ENCODE measurements around the gene SLC12A6.

Gene SLC12A6

GRCh38 chr15:34223904-34224596, 113.5 kb downstream of the SLC12A6 start:
- no peak for DNase-seq (ENCODE audit: extremely low spot score)
- ChIA-PET CTCF (no interaction called here), POLR2A (interaction anchor here (0.6 to 1.4 kb wide), 6 partner anchors 15 to 143 kb away, joined by 3 to 4 read pairs (median 3); partner anchors contain the start of genes KATNBL1 and LPCAT4)
- TF ChIP-seq TARDBP (IDR thresholded peaks at IDR 0.05) = no peak
- TF ChIP-seq L3MBTL2 (conservative IDR thresholded peaks at IDR 0.05) = 0 out of 2 replicates have a peak, but pooled peaks have one; percentile 25
- TF ChIP-seq SP1 (IDR thresholded peaks at IDR 0.05) = no peak
- no peak for TF ChIP-seq NFRKB (IDR thresholded peaks at IDR 0.05)
- no peak for TF ChIP-seq PKNOX1 (IDR thresholded peaks at IDR 0.05)

- POLR2A ChIA-PET = no interaction called here
- CTCF ChIA-PET = interaction anchor here (1.0 kb wide), 1 partner anchor 8 kb away, joined by 3 read pairs; the partner anchor contains the start of gene KATNBL1
- TF ChIP-seq TARDBP (IDR thresholded peaks at IDR 0.05) (no peak), LEF1 (IDR thresholded peaks at IDR 0.05; ENCODE audit: borderline replicate concordance) (no peak), FOXM1 (IDR thresholded peaks at IDR 0.05; ENCODE audit: borderline replicate concordance) (no peak), SUZ12 (IDR thresholded peaks at IDR 0.05) (no peak), ELF4 (IDR thresholded peaks at IDR 0.05) (no peak), BHLHE40 (IDR thresholded peaks at IDR 0.05; ENCODE audit: borderline replicate concordance) (no peak), NFRKB (IDR thresholded peaks at IDR 0.05) (no peak), FOXA1 (IDR thresholded peaks at IDR 0.05) (no peak), L3MBTL2 (conservative IDR thresholded peaks at IDR 0.05) (no peak), SP1 (IDR thresholded peaks at IDR 0.05) (no peak), ARNT (IDR thresholded peaks at IDR 0.05) (no peak)
- DNase-seq (ENCODE audit: extremely low spot score) = no peak
Measured at GRCh38 chr15:34217587-34218225, 119.9 kb downstream of the SLC12A6 start.

GRCh38 chr15:34216527-34217270, 120.9 kb downstream of the SLC12A6 start:
- CTCF ChIA-PET = interaction anchor here (1.0 kb wide), 1 partner anchor 107 kb away, joined by 3 read pairs; no protein-coding TSS in a partner anchor
- no peak for DNase-seq (ENCODE audit: extremely low spot score)
- no peak for TF ChIP-seq FOXM1 (IDR thresholded peaks at IDR 0.05; ENCODE audit: borderline replicate concordance)
- no peak for TF ChIP-seq NFRKB (IDR thresholded peaks at IDR 0.05)
- no peak for TF ChIP-seq FOXA1 (IDR thresholded peaks at IDR 0.05)
- TF ChIP-seq L3MBTL2 (conservative IDR thresholded peaks at IDR 0.05) = no peak
- TF ChIP-seq TARDBP (IDR thresholded peaks at IDR 0.05) = no peak
- no peak for TF ChIP-seq HDGF (IDR thresholded peaks at IDR 0.05; ENCODE audit: borderline replicate concordance)
- TF ChIP-seq SP1 (IDR thresholded peaks at IDR 0.05) = no peak
- no peak for TF ChIP-seq PKNOX1 (IDR thresholded peaks at IDR 0.05)
- no peak for TF ChIP-seq BHLHE40 (IDR thresholded peaks at IDR 0.05; ENCODE audit: borderline replicate concordance)
- POLR2A ChIA-PET = interaction anchor here (0.6 kb wide), 1 partner anchor 82 kb away, joined by 3 read pairs; no protein-coding TSS in a partner anchor

GRCh38 chr15:34214135-34214534, 123.4 kb downstream of the SLC12A6 start:
- ChIA-PET POLR2A (no interaction called here), CTCF (no interaction called here)
- TF ChIP-seq CTBP1 (IDR thresholded peaks at IDR 0.05; ENCODE audit: borderline replicate concordance) = no peak
- no peak for TF ChIP-seq FOXA1 (IDR thresholded peaks at IDR 0.05)
- TF ChIP-seq HDGF (IDR thresholded peaks at IDR 0.05; ENCODE audit: borderline replicate concordance) = no peak
- no peak for TF ChIP-seq TARDBP (IDR thresholded peaks at IDR 0.05)
- no peak for TF ChIP-seq PKNOX1 (IDR thresholded peaks at IDR 0.05)
- no peak for TF ChIP-seq FOXK2 (IDR thresholded peaks at IDR 0.05)
- TF ChIP-seq ARNT (IDR thresholded peaks at IDR 0.05) = no peak
- no peak for TF ChIP-seq SP1 (IDR thresholded peaks at IDR 0.05)
- no peak for TF ChIP-seq BHLHE40 (IDR thresholded peaks at IDR 0.05; ENCODE audit: borderline replicate concordance)
- no peak for TF ChIP-seq LEF1 (IDR thresholded peaks at IDR 0.05; ENCODE audit: borderline replicate concordance)
- no peak for TF ChIP-seq FOXM1 (IDR thresholded peaks at IDR 0.05; ENCODE audit: borderline replicate concordance)
- TF ChIP-seq SUZ12 (IDR thresholded peaks at IDR 0.05) = no peak
- TF ChIP-seq L3MBTL2 (conservative IDR thresholded peaks at IDR 0.05) = no peak
- TF ChIP-seq ZNF384 (IDR thresholded peaks at IDR 0.05) = no peak
- TF ChIP-seq ELF4 (IDR thresholded peaks at IDR 0.05) = no peak
- no peak for TF ChIP-seq NFRKB (IDR thresholded peaks at IDR 0.05)
- DNase-seq (ENCODE audit: extremely low spot score) = no peak

- CTCF ChIA-PET = interaction anchor here (1.2 kb wide), 1 partner anchor 104 kb away, joined by 3 read pairs; no protein-coding TSS in a partner anchor
- DNase-seq (ENCODE audit: extremely low spot score) = no peak
- POLR2A ChIA-PET = no interaction called here
- TF ChIP-seq L3MBTL2 (conservative IDR thresholded peaks at IDR 0.05) = no peak
- TF ChIP-seq SP1 (IDR thresholded peaks at IDR 0.05) = no peak
- no peak for TF ChIP-seq PKNOX1 (IDR thresholded peaks at IDR 0.05)
- TF ChIP-seq ZNF384 (IDR thresholded peaks at IDR 0.05) = no peak
- no peak for TF ChIP-seq ELF4 (IDR thresholded peaks at IDR 0.05)
- no peak for TF ChIP-seq FOXA1 (IDR thresholded peaks at IDR 0.05)
- no peak for TF ChIP-seq CTBP1 (IDR thresholded peaks at IDR 0.05; ENCODE audit: borderline replicate concordance)
- TF ChIP-seq FOXK2 (IDR thresholded peaks at IDR 0.05) = no peak
- no peak for TF ChIP-seq NFRKB (IDR thresholded peaks at IDR 0.05)
- TF ChIP-seq ARNT (IDR thresholded peaks at IDR 0.05) = no peak
- no peak for TF ChIP-seq FOXM1 (IDR thresholded peaks at IDR 0.05; ENCODE audit: borderline replicate concordance)
- TF ChIP-seq TARDBP (IDR thresholded peaks at IDR 0.05) = no peak
- TF ChIP-seq HDGF (IDR thresholded peaks at IDR 0.05; ENCODE audit: borderline replicate concordance) = no peak
- TF ChIP-seq BHLHE40 (IDR thresholded peaks at IDR 0.05; ENCODE audit: borderline replicate concordance) = no peak
- no peak for TF ChIP-seq SUZ12 (IDR thresholded peaks at IDR 0.05)
- no peak for TF ChIP-seq LEF1 (IDR thresholded peaks at IDR 0.05; ENCODE audit: borderline replicate concordance)
Measured at GRCh38 chr15:34213690-34214089, 123.9 kb downstream of the SLC12A6 start.
